ENCODE results near the gene GLI3. TPM values are rescaled to one million over a fixed set of nuclear protein-coding genes. Genes with fewer than 3 reads are reported as not detected.

GLI3 gene
- polyA plus RNA-seq, 1 experiment = 6.0 TPM

GRCh38 chr7:41922373-41922772, 314.6 kb downstream of the GLI3 start:
- TF ChIP-seq, protein P1, sequence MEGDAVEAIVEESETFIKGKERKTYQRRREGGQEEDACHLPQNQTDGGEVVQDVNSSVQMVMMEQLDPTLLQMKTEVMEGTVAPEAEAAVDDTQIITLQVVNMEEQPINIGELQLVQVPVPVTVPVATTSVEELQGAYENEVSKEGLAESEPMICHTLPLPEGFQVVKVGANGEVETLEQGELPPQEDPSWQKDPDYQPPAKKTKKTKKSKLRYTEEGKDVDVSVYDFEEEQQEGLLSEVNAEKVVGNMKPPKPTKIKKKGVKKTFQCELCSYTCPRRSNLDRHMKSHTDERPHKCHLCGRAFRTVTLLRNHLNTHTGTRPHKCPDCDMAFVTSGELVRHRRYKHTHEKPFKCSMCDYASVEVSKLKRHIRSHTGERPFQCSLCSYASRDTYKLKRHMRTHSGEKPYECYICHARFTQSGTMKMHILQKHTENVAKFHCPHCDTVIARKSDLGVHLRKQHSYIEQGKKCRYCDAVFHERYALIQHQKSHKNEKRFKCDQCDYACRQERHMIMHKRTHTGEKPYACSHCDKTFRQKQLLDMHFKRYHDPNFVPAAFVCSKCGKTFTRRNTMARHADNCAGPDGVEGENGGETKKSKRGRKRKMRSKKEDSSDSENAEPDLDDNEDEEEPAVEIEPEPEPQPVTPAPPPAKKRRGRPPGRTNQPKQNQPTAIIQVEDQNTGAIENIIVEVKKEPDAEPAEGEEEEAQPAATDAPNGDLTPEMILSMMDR (IDR thresholded peaks at IDR 0.05; ENCODE audit: low read depth, low read length) = no peak
- CTCF ChIA-PET = interaction anchor here (2.2 kb wide), 1 partner anchor 18 kb away, joined by 13 read pairs; no protein-coding TSS in a partner anchor
- Histone ChIP-seq H3K4me3 (ENCODE audit: low read depth, low read length) (no peak overlapping the region), H3K27me3 (ENCODE audit: control insufficient read depth, insufficient read depth, low read length) (no peaks in the 10 kb centered on the region), H3K9me3 (ENCODE audit: control insufficient read depth, insufficient read depth, low read length) (no peaks in the 10 kb centered on the region), H3K27ac (ENCODE audit: low read depth, low read length) (no peak overlapping the region)
- no peak for DNase-seq (ENCODE audit: low read depth, low spot score)
- POLR2A ChIA-PET = no interaction called here

DNA sequence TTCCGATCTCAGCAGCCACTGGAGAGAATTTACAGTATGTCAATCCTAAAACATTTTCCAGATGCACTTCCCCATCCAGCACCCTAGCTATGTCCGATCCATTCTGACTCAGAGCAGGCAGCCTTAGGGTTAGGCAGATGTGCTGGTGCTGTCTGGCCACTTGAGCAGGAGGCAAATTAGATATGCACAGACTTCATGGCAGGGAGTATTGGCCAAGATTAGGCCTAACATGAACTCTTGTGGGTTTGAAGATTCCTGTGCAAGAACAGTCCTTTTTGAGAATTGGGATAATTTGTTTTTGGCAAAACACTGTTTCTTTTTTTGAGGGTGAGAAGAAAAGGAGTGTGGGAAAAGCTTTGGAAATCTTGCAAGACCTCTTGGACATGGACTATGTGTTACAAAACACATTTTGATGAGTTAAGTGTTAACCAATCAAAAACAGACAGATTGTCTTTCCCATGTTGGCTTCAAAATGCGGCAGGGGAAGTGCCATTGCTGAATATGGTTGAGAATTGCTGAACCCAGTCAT, 315.5 kb downstream of the GLI3 start:
- DNase-seq (ENCODE audit: low read depth, low spot score) = no peak
- CTCF ChIA-PET = interaction anchor here (2.2 kb wide), 1 partner anchor 19 kb away, joined by 13 read pairs; no protein-coding TSS in a partner anchor
- TF ChIP-seq, protein P1 (IDR thresholded peaks at IDR 0.05; ENCODE audit: low read depth, low read length) = no peak

GRCh38 chr7:41918597-41918996, 318.4 kb downstream of the GLI3 start:
- TF ChIP-seq, protein P1 (IDR thresholded peaks at IDR 0.05; ENCODE audit: low read depth, low read length) = no peak
- Histone ChIP-seq H3K4me3 (ENCODE audit: low read depth, low read length) (no peak overlapping the region), H3K27me3 (ENCODE audit: control insufficient read depth, insufficient read depth, low read length) (no peaks in the 10 kb centered on the region), H3K27ac (ENCODE audit: low read depth, low read length) (peak overlapping the region; percentile 31), H3K9me3 (ENCODE audit: control insufficient read depth, insufficient read depth, low read length) (no peaks in the 10 kb centered on the region)
- CTCF ChIA-PET = interaction anchor here (1.8 to 1.9 kb wide), 2 partner anchors 22 to 24 kb away, joined by 9 to 10 read pairs; no protein-coding TSS in a partner anchor
- peak; percentile 56 for DNase-seq (ENCODE audit: low read depth, low spot score)
- POLR2A ChIA-PET = no interaction called here

More for the DNA sequence above, 315.5 kb downstream of the GLI3 start:
- no peak overlapping the region for H3K27ac ChIP-seq (ENCODE audit: low read depth, low read length)
- POLR2A ChIA-PET = interaction anchor here (0.6 kb wide), 1 partner anchor 1367 kb away, joined by 3 read pairs; no protein-coding TSS in a partner anchor
- H3K9me3 ChIP-seq (ENCODE audit: control insufficient read depth, insufficient read depth, low read length) = no peaks in the 10 kb centered on the region
- H3K27me3 ChIP-seq (ENCODE audit: control insufficient read depth, insufficient read depth, low read length) = no peaks in the 10 kb centered on the region
- H3K4me3 ChIP-seq (ENCODE audit: low read depth, low read length) = no peak overlapping the region

- H3K27ac ChIP-seq (ENCODE audit: low read depth, low read length) = peak overlapping the region; percentile 97
- CTCF ChIA-PET = interaction anchor here (3.1 kb wide), 1 partner anchor 24 kb away, joined by 15 read pairs; no protein-coding TSS in a partner anchor
- POLR2A ChIA-PET = interaction anchor here (0.6 to 1.5 kb wide), 4 partner anchors 14 to 40 kb away, joined by 3 read pairs; no protein-coding TSS in a partner anchor
- no peaks in the 10 kb centered on the region for H3K27me3 ChIP-seq (ENCODE audit: control insufficient read depth, insufficient read depth, low read length)
- H3K9me3 ChIP-seq (ENCODE audit: control insufficient read depth, insufficient read depth, low read length) = no peaks in the 10 kb centered on the region
- H3K4me3 ChIP-seq (ENCODE audit: low read depth, low read length) = no peak overlapping the region
- DNase-seq (ENCODE audit: low read depth, low spot score) = peak; percentile 93
- TF ChIP-seq, protein P1 (IDR thresholded peaks at IDR 0.05; ENCODE audit: low read depth, low read length) = no peak
Observed at GRCh38 chr7:41916450-41916927, 320.5 kb downstream of the GLI3 start.

DNA sequence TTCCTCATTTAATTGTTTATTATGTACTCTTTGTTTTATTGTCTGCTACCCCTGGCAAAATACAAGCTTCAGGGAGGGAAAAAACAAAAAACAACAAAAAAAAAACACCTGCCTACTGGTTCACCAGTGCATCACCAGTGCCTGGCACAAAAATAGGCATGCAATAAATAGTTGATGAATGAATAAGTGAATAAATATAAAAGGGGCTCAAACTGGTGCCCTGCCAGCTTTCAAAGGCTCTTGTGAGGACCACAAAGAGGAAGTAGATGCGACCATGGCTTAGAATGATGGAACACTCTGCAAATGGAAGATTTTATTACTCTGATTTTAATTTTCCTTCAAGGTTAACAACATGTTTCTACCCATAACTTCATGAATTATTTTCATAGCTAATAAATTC, 321.1 kb downstream of the GLI3 start:
- DNase-seq (ENCODE audit: low read depth, low spot score) = no peak
- Histone ChIP-seq H3K9me3 (ENCODE audit: control insufficient read depth, insufficient read depth, low read length) (no peaks in the 10 kb centered on the region), H3K4me3 (ENCODE audit: low read depth, low read length) (no peak overlapping the region), H3K27ac (ENCODE audit: low read depth, low read length) (peak overlapping the region; percentile 80), H3K27me3 (ENCODE audit: control insufficient read depth, insufficient read depth, low read length) (no peaks in the 10 kb centered on the region)
- TF ChIP-seq, protein P1 (IDR thresholded peaks at IDR 0.05; ENCODE audit: low read depth, low read length) = no peak
- ChIA-PET CTCF (interaction anchor here (0.6 to 3.1 kb wide), 3 partner anchors 15 to 27 kb away, joined by 3 to 15 read pairs (median 3); no protein-coding TSS in a partner anchor), POLR2A (interaction anchor here (1.3 to 1.5 kb wide), 2 partner anchors 14 to 35 kb away, joined by 3 read pairs; no protein-coding TSS in a partner anchor)

All from AG04450 (cell line).